Activated T-cell treated with anti-CD3 and anti-CD28 coated beads, Interleukin-2, amount 50 U/mL, for 1 hour (primary cell): Measurements from ENCODE around the gene SIPA1.

Experiments
- DNase-seq: peaks from one replicate; pipeline ENCODE4 v3.0.0-alpha.2; 2020

Gene SIPA1

DNA sequence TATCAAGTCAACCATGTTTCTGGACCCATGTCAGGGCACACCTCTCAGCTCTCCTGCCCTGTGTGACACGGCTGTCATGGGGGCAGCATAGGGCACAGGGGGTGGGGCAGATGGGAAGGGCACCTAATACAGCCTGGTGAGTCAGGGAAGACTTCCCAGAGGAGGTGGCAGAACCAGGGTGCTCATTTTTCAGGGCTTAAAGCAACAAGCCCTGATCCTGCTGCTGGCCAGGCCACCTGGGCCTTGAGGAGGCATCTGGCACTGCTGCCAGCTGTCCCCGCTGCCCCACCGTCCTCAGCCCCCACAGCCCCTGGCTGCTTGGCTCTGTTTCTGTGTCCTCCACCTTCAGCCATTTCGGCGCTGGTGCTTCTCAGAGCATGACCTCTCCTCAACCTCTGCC, 28.2 kb upstream of the SIPA1 start:
- no peak for DNase-seq

DNA sequence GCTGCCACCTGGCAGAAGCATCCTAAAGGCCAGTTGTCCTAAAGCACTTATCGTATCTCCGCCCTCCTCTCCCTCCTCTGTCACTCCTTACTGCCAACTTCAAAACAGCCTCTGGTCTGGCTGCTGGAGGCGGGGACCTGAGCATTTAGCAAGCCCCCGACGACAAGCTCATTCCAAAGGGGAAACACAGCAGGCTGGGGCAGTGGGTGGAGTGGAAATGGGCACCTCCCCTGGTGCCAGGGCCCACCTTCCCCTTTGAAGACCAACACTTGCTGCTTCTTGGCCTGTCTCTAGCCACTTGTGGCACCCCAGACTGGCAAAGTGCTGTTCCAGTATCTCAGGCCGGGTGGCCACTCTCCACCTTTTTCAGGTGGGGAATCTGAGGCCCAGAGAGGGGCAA, 27.5 kb upstream of the SIPA1 start:
- DNase-seq = no peak

DNA sequence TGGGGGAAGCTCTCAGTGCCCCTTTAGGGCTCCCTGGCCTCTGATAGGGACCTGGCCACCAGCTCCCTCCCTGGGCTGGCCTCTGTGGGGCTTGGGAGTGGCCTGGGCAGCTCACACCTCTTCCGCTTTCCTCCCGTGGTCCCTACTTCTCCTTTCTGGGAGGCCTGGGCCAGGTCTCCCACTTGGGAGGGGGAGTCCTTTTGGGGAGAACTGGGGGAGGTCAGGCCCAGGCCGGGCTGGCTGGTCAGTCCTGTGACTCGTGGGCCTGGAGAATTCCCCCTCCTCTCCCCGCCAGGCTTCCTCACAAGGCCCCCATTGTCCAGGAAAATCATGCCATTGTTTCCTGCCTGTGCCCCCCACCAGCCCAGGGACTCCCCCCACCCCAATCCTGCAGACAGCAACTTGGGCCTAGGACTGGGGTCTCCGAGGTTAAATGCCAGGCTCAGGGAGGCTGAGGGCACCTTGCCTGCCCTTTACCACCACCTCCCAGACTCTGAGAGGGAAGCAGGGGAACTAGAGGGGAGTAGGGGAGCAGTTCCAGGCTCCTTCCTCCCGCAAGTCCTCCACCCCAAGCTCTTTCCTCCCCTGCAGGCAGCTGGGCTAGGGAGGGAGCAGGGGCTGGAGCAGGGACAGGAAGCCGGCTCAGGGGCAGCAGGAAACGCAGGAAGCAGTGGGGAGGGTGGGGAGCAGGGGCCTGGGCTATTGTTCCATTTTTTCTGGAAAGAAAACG, 26.7 kb upstream of the SIPA1 start:
- no peak for DNase-seq

DNA sequence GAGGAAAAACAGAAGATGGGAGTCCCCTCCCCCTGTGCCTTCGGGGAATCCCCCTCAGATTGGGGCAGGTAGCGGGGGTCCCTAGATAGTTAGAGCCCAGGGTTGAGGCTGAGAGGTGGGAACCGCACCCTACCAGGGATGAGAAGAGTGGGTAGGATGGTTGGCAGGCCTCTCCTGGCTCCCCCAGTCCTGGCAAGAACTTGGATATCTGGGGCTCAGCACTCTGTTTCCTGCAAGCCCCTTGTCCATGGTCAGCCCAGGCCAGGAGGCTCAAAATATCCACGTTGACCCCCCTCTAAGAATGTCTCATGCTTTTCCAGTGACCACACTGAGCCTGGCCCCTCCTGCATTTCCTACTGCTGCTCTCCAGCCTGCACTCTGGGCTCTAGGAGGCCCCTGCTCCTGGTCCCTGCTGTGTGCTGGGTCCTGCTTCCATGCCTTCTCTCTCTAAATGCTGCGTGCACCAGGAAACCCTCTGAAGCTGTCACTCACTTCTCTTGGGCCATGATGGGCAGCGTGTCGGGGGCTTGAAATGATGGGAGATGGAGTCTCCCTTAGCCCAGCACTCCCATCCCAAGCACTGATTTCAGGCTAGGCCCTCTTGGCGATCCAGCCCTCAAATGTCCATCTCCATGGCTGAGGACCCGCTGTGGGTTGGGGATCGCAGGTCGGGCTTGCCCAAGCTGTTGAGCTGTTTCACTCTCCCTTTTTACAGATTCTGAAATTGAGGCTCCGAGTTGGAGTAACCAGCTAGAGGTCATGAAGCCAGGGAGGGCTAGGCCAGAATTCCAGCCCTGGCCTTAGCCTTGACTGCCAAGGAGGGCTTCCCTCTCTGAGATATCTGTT, 25.9 kb upstream of the SIPA1 start:
- DNase-seq = no peak

DNA sequence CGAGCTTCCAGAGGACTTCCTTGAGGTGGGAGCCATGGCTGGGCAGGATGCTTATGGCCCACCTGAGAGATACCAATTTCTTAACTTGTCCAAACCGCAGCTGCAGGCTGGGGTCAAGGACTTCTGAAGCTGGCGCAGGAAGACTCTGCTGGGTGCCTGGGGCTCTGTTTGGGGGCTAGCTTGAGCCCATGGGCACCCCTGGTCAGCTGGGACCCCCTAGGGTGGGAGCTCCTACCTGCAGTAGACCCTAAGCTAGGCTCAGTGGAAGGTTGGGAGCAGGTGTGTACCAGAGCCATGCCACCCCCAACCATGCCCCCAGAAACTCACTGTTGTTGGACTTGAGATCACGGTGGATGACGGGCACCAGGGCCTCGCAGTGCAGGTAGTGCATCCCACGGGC, 25.2 kb upstream of the SIPA1 start:
- DNase-seq = no peak

DNA sequence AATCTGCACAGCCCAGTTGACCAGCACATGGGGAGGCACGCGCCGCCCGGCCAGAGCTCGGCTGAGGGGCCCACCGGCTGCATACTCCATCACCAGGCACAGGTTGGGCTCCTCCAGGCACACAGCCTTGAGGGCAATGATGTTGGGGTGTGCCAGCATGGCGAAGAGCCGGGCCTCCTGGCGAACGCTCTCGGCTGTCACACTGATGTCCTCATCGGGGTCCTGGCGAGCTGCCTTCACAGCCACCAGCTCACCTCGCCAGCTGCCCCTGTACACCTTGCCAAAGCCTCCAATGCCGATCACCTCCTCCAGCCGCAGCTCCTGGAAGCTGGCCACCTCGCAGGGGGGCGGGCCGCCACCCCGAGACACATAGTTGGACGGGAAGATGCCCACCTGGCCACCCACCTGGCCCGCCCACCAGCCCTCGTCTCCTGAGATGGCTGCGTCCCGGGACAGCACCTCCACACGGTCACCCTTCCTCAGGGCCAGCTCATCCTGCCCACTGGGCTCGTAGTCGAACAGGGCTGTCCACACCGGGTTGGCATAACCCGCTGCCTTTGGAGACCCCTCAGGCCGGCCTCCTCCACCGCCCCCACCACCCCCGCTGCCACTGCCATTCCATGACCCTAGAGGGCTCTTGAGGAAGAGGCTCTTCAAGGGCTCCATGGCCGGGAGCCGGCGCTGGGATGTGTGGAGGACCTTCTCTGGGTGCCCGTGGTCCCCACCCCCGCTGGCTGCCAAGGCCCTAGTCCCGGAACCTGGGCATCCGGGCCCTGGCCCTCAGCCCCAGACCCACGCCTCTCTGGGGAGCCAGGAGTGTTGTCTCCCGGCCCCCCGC, 24.6 kb upstream of the SIPA1 start:
- DNase-seq = no peak

DNA sequence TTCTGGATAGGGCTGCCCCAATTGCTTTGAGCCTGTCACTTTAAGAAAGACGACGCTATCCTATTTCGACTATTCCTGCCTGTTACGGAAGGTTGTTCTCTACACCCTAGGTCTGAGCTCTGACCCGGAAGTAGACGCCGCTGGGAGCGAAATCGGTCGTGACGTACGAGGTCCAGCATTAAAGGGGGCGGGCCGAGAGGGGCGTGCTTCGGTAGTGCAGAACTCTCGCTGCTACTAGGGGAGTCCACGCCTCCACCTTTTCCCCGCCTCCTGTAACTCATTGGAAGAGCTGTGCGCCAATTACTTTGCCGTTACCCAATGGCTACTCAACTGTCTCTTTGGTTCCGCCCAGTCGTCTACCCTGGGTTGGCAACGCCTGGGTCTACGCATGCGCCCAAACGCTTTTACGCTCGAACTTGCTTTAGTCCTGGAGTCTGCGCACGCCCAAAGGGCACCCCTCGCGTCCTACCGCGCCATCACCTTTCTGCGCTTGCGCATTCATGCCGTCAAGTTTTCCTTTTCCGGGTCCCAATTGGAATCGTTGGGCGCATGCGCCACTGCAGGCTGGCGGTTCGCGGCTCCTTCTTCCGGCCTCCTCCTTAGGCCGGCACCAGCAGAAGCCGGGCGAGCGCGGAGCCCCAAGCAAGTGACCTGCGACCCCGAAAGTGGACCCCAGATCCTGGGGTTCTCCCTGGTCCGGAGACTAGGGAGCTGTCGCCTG, 22.5 kb upstream of the SIPA1 start, which contains the start of gene PCNX3:
Gene PCNX3, plus strand, starts transcription at position 548 of the 721 bp plus-strand sequence. CDS start 536 bp downstream, outside the sequence.
- peak; percentile 98 for DNase-seq

DNA sequence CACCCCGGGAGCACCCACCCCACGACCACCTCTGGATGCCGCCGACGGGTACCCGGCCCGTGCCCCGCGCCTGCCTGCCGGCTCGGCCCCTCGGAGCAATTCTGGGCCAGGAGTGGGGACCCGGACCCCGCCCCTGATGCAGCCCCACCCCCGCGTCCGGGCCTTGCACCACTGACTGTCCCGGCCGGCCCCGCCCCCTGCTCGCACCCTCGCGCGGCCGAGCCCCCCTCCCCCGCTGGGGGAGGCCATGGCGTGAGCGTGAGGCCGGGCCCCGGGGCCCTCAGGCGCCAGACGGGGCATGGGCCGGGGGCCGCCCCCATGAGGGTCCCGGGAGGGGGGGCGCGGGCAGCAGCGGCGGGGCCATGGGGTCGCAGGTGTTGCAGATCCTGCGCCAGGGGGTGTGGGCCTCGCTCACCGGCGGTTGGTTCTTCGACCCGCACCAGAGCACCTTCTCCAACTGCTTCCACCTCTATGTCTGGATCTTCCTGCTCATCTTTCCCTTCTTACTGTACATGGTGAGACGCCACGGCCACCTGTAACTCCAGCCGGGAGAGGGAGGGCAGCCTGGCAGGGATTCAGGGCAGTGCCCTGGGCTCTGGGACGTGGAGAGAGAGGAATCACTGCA, 21.8 kb upstream of the SIPA1 start:
- DNase-seq = no peak

DNA sequence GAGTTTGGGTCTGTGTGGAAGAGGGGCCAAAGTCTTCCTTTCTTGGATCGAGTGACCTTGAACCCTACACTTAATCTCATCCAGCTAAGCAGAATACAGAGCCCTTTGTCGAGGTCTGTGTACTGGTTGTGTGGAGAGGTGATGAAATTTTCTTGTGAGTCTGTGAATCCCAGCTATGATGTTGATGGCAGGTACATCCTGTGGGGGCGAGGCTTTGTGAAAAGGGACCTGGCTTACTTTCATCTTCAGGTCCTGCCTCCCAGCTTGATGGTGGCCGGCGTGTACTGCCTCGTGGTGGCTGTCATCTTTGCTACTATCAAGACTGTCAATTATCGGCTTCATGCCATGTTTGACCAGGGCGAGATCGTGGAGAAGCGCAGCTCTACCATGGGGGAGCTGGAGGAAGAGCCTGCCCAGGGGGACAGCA, 21.3 kb upstream of the SIPA1 start:
- no peak for DNase-seq

DNA sequence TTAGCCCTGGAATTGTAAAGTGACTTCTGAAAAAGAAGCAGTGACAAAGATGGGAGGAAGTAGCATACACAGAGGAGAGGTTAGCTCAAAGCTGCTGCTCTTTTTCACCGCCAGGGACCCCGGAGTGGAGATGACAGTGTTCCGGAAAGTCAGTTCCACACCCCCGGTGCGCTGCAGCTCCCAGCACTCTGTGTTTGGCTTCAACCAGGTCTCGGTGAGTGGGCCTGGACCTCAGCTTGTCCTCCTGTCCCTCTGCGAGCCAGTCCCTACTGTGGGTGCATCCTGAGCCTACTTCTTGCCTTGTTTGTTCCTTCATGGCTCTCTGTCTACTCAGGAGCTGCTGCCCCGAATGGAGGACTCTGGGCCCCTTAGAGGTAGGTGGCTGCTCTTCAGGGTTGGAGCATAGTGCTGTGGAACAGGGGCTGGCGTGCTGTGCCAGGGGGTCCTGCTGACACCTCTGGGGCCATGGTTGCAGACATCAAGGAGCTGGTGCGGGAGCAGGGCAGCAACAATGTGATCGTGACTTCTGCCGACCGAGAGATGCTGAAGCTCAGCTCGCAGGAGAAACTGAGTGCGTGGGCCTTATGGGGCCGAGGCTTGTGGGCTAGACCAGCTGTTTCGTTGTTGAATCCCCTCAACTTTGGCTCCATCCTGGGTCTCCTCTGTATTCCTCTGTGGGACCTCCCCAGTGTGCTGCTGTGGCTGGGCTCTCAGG, 20.6 kb upstream of the SIPA1 start:
- no peak for DNase-seq

DNA sequence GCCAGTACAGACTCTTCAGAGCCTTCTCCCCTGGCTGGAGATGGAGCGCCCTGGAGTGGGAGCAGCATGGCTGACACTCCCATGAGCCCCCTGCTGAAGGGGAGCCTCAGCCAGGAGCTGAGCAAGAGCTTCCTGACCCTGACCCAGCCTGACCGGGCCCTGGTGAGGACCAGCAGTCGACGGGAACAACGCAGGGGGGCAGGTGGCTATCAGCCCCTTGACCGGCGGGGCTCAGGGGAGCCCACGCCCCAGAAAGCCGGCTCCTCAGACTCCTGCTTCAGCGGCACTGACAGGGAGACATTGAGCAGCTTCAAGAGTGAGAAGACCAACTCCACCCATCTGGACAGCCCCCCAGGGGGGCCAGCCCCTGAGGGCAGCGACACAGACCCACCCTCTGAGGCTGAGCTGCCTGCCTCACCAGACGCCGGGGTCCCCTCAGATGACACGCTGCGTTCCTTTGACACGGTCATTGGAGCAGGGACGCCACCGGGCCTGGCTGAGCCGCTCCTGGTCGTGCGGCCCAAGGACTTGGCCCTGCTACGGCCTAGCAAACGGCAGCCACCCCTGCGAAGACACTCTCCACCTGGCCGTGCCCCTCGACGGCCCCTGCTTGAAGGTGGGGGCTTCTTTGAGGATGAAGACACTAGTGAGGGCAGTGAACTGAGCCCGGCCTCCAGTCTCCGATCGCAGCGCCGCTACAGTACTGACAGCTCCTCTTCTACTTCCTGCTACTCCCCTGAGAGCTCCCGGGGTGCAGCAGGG, 19.7 kb upstream of the SIPA1 start:
- DNase-seq = no peak

DNA sequence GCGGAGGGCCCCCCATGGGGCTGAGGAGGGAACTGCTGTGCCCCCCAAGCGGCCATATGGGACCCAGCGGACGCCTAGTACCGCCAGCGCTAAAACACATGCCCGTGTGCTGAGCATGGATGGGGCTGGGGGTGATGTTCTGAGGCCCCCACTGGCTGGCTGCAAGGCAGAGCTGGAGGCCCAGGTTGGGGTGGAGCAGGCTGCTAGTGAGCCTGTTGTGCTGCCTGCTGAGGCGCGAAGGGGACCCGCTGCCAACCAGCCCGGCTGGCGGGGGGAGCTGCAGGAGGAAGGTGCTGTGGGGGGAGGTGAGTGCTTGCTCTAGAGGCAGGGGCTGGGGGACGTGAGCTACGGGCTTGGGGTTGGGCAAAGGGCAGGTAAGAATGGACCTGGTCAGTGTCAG, 19.1 kb upstream of the SIPA1 start:
- DNase-seq = no peak

DNA sequence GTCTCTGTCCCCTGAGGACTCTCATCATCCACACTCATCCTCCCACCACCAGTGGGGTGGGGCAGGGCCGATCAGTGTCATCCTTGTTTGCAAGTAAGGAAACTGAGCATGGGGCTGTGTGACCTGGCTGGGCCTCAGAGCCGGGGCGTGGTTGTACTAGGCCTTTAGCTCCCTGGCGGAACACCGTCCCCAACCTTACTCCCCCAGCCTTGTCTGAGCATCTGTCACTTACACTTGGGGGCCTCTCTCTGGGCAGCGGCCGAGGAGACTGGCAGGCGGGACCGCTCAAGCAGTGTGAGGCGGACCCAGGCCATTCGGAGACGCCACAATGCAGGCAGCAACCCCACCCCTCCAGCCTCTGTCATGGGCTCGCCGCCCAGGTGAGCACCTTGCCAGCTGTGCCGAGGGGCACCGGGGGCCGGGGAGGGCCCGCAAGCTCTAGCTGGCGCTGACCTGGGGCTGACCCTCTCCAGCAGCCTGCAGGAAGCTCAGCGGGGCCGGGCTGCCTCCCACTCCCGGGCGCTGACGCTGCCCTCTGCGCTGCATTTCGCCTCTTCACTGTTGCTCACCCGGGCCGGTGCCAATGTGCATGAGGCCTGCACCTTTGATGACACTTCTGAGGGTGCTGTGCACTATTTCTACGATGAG, 18.5 kb upstream of the SIPA1 start:
- DNase-seq = no peak

DNA sequence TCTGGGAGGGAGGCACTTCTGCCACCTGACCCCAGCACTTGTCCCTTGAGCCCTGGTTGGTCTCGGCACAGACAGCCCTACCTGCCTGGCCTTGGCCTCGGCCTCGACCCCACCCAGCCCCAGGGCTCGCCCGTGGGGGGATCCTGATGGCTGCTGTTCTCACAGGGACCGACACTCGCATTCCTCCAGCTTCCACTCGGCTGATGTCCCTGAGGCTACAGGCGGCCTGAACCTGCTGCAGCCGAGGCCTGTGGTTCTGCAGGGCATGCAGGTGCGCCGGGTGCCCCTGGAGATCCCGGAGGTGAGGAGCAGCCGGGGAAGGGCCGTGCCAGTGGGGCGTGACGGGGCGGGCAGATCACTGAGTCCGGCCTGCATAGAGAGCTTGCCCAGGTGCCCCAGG, 17.2 kb upstream of the SIPA1 start:
- no peak for DNase-seq

DNA sequence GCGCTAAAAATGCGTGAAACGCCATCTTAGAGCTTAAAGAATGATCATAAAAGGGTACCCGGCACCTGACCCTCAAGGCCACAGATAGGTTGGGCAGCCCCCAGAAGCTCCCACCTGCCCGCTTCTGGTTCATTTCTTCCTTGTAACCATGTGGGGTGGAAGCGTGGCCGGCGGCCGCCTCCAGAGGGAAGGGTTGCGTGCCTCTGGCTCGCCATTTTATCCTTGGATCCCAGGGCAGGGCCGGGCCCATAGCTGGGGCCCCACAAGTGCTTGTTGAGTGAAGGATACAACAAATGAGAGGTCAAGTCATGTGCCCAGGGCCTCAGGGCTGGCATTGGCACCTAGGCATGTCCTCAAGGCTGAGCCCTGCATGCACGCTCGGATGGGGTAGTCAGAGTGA, 16.4 kb upstream of the SIPA1 start:
- no peak for DNase-seq

DNA sequence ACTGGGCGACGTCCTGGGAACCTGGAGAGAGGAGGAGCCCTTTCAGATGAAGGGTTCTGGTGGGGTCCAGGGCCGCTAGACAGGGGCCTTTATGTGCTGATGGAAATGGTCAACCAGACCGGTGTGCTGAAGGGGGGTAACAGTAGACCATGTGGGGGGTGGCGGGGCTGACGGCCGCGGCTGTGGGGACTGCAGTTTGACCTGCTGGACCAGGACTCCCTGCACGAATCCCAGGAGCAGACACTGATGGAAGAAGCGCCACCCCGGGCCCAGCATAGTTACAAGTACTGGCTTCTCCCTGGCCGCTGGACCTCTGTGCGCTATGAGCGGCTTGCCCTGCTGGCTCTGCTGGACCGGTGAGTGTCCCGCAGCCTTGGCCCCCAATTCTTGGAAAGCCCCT, 15.9 kb upstream of the SIPA1 start:
- DNase-seq = no peak

DNA sequence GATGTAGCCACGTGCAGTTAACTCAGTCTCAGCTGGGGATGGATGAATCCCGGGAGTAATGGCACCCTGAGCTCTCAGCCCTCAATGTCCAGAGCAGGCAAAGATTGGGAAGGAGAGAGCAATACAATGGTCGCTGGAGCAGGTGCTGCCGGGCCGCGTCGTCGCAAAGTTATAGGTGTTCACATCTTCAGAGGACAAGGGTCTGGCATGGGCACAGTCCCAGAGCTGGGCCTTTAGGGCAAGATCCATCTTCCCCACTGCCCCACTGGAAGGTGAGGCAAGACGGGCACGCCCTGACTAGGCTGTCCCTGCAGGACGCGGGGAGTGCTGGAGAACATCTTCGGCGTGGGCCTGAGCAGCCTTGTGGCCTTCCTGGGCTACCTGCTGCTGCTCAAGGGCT, 14.7 kb upstream of the SIPA1 start:
- DNase-seq = no peak

DNA sequence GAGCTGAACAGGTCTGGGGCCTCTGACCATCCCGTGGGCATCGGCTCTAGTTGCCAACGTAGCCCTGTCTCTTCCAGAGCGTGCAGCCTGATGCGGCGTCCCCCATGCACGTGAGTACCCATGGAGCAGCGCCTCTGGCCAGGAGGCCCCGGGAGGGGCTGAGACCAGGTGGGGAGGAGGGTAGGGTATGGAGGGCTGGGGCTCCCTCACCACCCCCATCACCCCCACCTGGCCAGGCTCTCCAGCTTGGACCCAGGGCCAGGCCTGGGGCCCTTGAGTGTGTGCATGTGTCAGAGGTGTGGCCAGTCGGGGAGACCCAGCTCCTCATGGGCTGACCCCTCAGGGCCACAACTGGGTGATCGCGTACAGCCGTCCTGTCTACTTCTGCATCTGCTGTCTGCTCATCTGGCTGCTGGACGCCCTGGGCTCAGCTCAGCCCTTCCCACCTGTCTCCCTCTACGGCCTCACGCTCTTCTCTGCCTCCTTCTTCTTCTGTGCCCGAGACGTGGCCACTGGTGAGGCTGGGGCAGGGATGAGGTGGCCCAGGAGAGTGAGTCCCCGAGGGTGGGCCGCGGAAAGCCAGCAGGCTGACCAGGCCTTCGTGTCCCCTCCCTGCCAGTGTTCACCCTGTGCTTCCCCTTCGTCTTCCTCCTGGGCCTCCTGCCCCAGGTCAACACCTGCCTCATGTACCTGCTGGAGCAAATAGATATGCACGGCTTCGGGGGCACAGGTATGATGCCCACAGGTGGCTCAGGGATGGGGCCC, 13.9 kb upstream of the SIPA1 start:
- DNase-seq = no peak

DNA sequence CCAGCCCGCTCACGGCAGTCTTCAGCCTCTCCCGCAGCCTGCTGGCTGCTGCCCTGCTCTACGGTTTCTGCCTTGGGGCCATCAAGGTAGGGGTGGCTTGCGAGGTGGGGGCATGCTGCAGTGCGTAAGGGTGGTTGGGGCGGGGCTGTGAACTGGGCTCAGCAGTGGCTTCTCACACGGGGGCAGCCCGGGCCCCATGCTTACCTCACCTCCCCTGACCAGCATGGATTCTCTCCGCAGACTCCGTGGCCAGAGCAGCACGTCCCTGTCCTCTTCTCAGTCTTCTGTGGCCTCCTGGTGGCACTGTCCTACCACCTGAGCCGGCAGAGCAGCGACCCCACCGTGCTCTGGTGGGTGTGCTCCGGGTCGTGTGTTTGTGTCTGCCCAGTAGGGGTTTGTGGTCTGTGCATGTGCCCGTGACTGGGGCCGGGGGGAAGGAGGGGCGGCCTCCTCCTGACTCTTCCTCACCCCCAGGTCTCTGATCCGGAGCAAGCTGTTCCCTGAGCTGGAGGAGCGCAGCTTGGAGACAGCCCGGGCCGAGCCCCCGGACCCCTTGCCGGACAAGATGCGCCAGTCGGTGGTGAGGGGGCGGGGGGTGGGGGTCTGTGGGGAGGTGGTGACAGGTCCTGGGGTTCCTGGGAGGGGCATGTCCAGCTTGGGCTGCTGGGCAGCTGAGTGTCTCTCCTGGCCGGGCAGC, 12.8 kb upstream of the SIPA1 start:
- DNase-seq = no peak
